AG09319 (cell line): ENCODE results near the gene ANO1.

Experiments
- DNase-seq: peaks from one replicate; pipeline ENCODE4 v3.0.0-alpha.2; 2010; ENCODE audit warnings: low read depth; ENCODE audit errors: extremely low read depth
- TF ChIP-seq, protein P1 (sequence below): IDR thresholded peaks from 2 replicates; pipeline ENCODE4 v1.5.1; 2011; ENCODE audit warnings: low read depth, mild to moderate bottlenecking, inconsistent platforms, low read length, moderate library complexity

ANO1 gene

DNA sequence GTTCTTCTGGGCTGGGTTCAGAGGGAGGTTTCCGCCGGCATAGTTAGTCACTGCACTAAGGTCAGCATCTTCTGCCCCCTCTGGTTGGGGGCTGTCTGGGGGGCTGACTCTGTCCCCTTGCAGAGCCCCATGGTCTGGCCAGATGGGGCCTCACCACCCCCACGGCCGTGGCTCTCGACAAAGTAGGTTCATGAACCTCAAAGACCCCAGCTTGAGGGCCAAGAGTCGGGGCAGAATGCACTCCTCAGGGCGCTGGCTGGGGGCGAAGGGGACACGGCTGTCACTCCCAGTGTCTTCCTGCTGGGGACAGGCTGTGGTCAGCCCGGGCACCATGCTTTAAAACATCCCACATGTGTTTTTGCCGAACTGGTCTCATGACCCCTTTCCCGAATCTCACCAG is 20.8 kb downstream of the ANO1 start:
- TF ChIP-seq, protein P1, sequence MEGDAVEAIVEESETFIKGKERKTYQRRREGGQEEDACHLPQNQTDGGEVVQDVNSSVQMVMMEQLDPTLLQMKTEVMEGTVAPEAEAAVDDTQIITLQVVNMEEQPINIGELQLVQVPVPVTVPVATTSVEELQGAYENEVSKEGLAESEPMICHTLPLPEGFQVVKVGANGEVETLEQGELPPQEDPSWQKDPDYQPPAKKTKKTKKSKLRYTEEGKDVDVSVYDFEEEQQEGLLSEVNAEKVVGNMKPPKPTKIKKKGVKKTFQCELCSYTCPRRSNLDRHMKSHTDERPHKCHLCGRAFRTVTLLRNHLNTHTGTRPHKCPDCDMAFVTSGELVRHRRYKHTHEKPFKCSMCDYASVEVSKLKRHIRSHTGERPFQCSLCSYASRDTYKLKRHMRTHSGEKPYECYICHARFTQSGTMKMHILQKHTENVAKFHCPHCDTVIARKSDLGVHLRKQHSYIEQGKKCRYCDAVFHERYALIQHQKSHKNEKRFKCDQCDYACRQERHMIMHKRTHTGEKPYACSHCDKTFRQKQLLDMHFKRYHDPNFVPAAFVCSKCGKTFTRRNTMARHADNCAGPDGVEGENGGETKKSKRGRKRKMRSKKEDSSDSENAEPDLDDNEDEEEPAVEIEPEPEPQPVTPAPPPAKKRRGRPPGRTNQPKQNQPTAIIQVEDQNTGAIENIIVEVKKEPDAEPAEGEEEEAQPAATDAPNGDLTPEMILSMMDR, result no peak
- no peak for DNase-seq

DNA sequence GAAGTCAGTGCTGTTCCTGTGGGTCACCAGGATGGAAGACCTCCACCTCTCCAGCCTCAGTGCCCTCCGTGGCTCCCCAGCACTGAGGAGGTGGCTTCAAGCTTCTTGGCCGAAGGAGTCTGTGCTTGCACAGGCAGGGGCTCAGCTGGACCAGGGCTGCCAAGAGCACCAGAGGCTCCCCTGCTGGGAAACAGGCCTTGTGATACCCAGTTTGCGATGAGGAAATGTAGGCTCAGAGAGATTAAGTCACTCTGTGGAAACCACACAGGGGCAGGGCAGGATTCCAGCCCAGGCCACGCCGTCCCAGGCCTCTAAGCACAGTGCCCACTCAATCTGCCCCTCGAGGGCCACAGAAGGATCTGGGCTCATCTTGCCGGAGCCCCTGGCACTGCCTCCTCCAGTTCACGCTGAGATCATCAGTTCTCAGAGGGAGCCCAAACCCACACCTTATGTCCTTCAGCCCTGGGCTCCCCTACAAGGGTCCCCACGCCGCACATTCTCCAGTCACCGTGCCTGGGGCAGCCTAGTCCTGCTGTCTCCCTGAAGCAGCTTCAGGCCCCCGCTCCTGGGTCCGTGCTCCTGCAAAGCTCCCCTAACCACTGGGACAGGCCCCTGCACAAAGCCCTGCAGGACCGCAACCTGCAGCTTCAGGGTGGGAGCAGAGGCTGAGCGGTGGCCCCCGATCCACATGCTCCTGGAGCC is 21.6 kb downstream of the ANO1 start:
- DNase-seq, result no peak
- TF ChIP-seq, protein P1, result no peak

DNA sequence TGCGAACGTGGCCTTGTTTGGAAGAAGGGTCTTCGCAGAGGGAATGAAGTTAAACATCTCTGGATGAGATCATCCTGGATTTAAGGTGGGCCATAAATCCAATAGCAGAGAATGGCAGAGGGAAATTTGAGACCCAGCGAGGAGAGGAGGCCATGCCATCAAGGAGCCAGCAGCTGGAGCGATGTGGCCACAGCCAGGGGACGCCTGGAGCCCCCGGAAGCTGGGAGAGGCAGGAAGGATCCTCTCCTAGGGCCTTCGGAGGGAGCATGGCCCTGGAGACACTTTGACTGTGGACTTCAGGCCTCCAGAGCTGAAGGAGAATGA is 22.1 kb downstream of the ANO1 start:
- TF ChIP-seq, protein P1, result no peak

DNA sequence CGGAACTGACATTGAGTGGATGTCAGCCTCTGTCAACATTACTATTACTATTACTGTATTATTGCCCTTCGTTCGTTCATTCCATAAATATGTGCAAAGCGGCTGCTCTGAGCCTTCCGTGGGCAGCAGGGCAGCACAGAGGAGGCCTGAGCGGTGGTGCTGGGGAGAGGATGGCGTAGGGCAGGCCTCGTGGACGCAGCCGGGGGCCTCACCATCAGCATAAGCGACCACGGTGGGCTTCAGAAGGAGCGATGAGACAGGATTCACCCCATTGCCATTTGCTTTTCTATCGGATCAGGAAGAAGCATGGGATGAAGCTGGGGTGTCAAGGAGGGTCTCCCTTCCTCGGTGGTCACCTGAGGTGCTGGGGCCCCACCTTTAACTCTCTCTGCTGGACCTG is 22.7 kb downstream of the ANO1 start:
- no peak for DNase-seq
- TF ChIP-seq, protein P1, result no peak

More for the DNA sequence above, 22.1 kb downstream of the ANO1 start:
- no peak for DNase-seq

DNA sequence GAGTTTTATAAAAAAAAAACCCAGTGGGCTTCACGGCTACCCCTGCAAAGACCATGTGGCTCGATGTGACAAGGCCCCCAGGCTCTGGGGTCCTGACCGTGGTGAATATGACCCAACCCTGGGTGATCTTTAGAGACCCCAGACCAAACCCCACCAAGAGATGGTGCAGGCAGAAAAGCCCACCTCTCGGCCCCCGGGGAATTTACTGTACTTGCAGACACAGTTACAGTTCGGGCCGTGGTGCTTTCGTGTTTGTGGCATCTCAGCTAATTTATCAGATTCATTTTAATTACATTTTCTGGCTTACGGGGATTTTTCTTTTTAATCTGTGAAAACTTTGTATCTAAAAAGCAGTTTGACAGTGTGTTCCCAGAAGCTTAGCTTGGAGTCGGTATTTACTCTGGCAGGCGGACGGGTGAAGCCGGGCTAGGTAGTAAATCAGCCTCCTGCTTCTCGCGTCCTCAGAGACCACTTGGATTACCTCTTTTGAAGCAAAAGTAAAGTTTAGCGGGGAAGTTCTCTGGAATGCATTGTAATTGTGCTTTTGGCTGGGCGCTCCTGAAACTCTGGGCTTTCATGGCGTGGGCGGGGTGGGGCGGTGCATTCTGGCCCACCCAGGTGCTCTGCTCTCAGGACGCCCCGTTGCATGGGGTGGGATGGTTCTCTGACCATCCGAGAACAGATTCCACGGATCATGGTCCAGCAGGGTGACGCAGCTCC is 25.3 kb downstream of the ANO1 start:
- TF ChIP-seq, protein P1, result no peak
- DNase-seq, result no peak

DNA sequence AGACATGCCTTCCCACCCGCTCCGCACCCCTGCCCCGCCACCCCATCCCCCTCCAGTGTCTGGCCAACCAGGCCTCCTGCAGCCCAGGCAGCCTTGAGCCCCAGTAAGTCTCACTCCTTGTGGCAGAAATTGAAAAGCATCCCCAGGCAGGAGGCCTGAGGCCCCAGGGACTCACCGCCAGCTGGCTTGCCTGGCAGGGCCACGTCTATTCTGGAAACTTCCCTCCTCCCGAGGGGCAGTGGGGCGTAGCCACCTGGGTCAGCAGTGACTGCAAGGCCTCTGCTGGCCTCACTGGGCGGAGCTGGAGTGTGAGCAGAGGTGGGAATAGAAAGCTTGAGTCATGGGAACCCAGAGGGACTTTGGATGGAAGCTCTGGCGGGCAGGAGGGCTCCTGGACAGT is 26.3 kb downstream of the ANO1 start:
- DNase-seq, result no peak
- TF ChIP-seq, protein P1, result no peak

DNA sequence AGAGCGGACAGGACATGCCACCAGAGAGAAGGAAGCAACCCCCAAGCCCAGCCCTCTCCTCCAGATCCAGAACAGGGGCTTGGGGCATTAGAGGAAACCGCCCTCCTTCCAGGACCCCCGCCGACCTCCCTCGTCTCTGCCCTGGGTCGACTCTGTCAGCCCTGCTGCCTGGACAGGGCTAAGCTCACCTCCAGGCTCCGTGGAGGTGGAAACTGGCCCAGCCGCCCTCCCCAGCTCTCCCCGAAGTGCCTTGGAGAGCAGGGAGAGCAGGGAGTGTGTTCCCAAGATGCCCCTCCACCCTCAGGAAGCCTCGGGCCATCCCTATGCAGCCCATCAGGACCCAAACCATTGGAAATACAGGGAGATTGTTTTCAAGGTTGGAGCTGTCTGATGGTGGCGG is 26.8 kb downstream of the ANO1 start:
- TF ChIP-seq, protein P1, result no peak
- DNase-seq, result no peak
